ENCODE data around the gene PBRM1. TPM values are rescaled to one million over a fixed set of nuclear protein-coding genes. Genes with fewer than 3 reads are reported as not detected.

The PBRM1 gene
- total and polyA plus RNA-seq, 2 donors (not counting 1 experiment from before 2014, with no cell fraction given): 37.2 to 97.3 TPM

DNA sequence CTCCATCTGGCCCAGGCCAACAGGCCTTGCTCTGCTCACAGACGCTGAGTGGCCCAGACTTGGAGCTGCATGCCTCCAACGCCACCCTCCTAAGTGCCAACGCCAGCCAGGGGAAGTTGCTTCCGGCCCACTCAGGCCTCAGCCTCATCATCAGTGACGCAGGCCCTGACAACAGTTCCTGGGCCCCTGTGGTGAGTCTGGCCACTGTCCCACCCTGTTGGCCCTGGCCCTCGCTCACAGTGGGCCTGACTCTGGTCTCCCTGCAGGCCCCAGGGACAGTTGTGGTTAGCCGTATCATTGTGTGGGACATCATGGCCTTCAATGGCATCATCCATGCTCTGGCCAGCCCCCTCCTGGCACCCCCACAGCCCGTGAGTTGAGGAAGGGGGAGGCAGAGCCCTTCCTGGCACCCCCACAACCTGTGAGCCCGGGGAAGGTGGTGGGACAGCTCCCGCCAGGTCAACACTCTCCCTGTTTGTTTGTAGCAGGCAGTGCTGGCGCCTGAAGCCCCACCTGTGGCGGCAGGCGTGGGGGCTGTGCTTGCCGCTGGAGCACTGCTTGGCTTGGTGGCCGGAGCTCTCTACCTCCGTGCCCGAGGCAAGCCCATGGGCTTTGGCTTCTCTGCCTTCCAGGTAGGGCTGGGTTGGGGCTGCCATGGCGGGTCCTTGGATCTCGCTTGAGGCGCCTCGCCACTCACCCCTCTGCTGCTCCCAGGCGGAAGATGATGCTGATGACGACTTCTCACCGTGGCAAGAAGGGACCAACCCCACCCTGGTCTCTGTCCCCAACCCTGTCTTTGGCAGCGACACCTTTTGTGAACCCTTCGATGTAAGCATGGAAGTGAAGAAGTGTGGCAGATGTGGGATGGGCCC is 162.1 kb downstream of the PBRM1 start:
- Histone ChIP-seq H4K20me1 (ENCODE audit: control insufficient read depth, extremely low read depth, insufficient read depth, low read length) (no peaks in the 10 kb centered on the region), H3K27me3 (ENCODE audit: control insufficient read depth, insufficient read depth, low read length) (no peaks in the 10 kb centered on the region), H3K9me3 (ENCODE audit: control insufficient read depth, insufficient read depth, low read depth, low read length) (no peaks in the 10 kb centered on the region), H3K4me3 (replicated peaks in 1 of 4; ENCODE audit: control extremely low read depth in 1 of 4, insufficient read depth in 1 of 4, low read depth in 3 of 4, low read length in 4 of 4) (no peak overlapping the region), H3K79me2 (ENCODE audit: control insufficient read depth, insufficient read depth, low read length) (no peaks in the 10 kb centered on the region), H2AFZ (ENCODE audit: low read length) (no peak overlapping the region), H3K4me1 (ENCODE audit: control insufficient read depth, extremely low read depth, insufficient read depth, low read length) (peaks cover 14% of the 10 kb centered on the region), H3K36me3 (ENCODE audit: control insufficient read depth, insufficient read depth, low read length) (peaks cover 33% of the 10 kb centered on the region), H3K4me2 (ENCODE audit: extremely low read depth, insufficient read depth, low read length) (no peak overlapping the region), H3K27ac (ENCODE audit: insufficient read depth, low read length) (no peak overlapping the region), H3K9ac (ENCODE audit: insufficient read depth, low read length) (no peak overlapping the region)
- DNase-seq (ENCODE audit: low read depth in 2 of 2): no peak
- TF ChIP-seq EZH2 (IDR thresholded peaks at IDR 0.05; ENCODE audit: low read length, missing control alignments) (no peak), CTCF (conservative IDR thresholded peaks at IDR 0.05 in 1 of 2, IDR thresholded peaks at IDR 0.05 in 1 of 2; ENCODE audit: low read depth in 1 of 2, low read length in 2 of 2) (no peak)

GRCh38 chr3:52522651-52523251 is 163.0 kb downstream of the PBRM1 start:
- Histone ChIP-seq H3K27ac (ENCODE audit: insufficient read depth, low read length) (no peak overlapping the region), H4K20me1 (ENCODE audit: control insufficient read depth, extremely low read depth, insufficient read depth, low read length) (no peaks in the 10 kb centered on the region), H3K27me3 (ENCODE audit: control insufficient read depth, insufficient read depth, low read length) (no peaks in the 10 kb centered on the region), H3K4me2 (ENCODE audit: extremely low read depth, insufficient read depth, low read length) (no peak overlapping the region), H3K4me3 (replicated peaks in 1 of 4; ENCODE audit: control extremely low read depth in 1 of 4, insufficient read depth in 1 of 4, low read depth in 3 of 4, low read length in 4 of 4) (no peak overlapping the region), H2AFZ (ENCODE audit: low read length) (no peak overlapping the region), H3K79me2 (ENCODE audit: control insufficient read depth, insufficient read depth, low read length) (no peaks in the 10 kb centered on the region), H3K4me1 (ENCODE audit: control insufficient read depth, extremely low read depth, insufficient read depth, low read length) (peaks cover 14% of the 10 kb centered on the region), H3K36me3 (ENCODE audit: control insufficient read depth, insufficient read depth, low read length) (peaks cover 28% of the 10 kb centered on the region), H3K9me3 (ENCODE audit: control insufficient read depth, insufficient read depth, low read depth, low read length) (no peaks in the 10 kb centered on the region), H3K9ac (ENCODE audit: insufficient read depth, low read length) (no peak overlapping the region)
- no peak for DNase-seq (ENCODE audit: low read depth in 2 of 2)
- TF ChIP-seq EZH2 (IDR thresholded peaks at IDR 0.05; ENCODE audit: low read length, missing control alignments) (no peak), CTCF (conservative IDR thresholded peaks at IDR 0.05 in 1 of 2, IDR thresholded peaks at IDR 0.05 in 1 of 2; ENCODE audit: low read depth in 1 of 2, low read length in 2 of 2) (no peak)

DNA sequence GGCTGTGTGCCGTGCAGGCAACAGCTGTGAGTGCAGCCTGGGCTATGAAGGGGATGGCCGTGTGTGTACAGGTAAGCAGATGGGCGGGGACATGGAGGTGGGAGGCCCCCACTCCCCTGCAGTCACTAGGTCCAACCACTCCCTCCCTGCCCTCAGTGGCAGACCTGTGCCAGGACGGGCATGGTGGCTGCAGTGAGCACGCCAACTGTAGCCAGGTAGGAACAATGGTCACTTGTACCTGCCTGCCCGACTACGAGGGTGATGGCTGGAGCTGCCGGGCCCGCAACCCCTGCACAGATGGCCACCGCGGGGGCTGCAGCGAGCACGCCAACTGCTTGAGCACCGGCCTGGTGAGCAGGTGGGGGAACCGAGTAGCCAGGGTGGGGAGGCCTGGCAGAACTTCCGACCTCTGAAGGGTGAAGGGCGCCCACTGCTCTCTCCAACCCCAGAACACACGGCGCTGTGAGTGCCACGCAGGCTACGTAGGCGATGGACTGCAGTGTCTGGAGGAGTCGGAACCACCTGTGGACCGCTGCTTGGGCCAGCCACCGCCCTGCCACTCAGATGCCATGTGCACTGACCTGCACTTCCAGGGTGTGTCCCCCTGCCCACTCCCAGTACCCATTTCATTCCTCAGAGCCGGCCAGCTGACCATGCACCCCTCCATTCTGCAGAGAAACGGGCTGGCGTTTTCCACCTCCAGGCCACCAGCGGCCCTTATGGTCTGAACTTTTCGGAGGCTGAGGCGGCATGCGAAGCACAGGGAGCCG is 163.6 kb downstream of the PBRM1 start:
- H2AFZ ChIP-seq (ENCODE audit: low read length): no peak overlapping the region
- no peaks in the 10 kb centered on the region for H3K79me2 ChIP-seq (ENCODE audit: control insufficient read depth, insufficient read depth, low read length)
- no peak overlapping the region for H3K27ac ChIP-seq (ENCODE audit: insufficient read depth, low read length)
- no peak overlapping the region for H3K4me2 ChIP-seq (ENCODE audit: extremely low read depth, insufficient read depth, low read length)
- no peak overlapping the region for H3K9ac ChIP-seq (ENCODE audit: insufficient read depth, low read length)
- H3K27me3 ChIP-seq (ENCODE audit: control insufficient read depth, insufficient read depth, low read length): no peaks in the 10 kb centered on the region
- peaks cover 23% of the 10 kb centered on the region for H3K36me3 ChIP-seq (ENCODE audit: control insufficient read depth, insufficient read depth, low read length)
- TF ChIP-seq CTCF (conservative IDR thresholded peaks at IDR 0.05 in 1 of 2, IDR thresholded peaks at IDR 0.05 in 1 of 2; ENCODE audit: low read depth in 1 of 2, low read length in 2 of 2) (no peak), EZH2 (IDR thresholded peaks at IDR 0.05; ENCODE audit: low read length, missing control alignments) (no peak)
- DNase-seq (ENCODE audit: low read depth in 2 of 2): no peak
- no peak overlapping the region for H3K4me3 ChIP-seq (replicated peaks in 1 of 4; ENCODE audit: control extremely low read depth in 1 of 4, insufficient read depth in 1 of 4, low read depth in 3 of 4, low read length in 4 of 4)
- H3K4me1 ChIP-seq (ENCODE audit: control insufficient read depth, extremely low read depth, insufficient read depth, low read length): peaks cover 8% of the 10 kb centered on the region
- H4K20me1 ChIP-seq (ENCODE audit: control insufficient read depth, extremely low read depth, insufficient read depth, low read length): no peaks in the 10 kb centered on the region
- H3K9me3 ChIP-seq (ENCODE audit: control insufficient read depth, insufficient read depth, low read depth, low read length): no peaks in the 10 kb centered on the region

All from fibroblast of lung (primary cell).